Colonic mucosa (tissue), 4 donors: ENCODE measurements around the gene FAM167B. TPM values are rescaled to one million over a fixed set of nuclear protein-coding genes. Genes with fewer than 3 reads are reported as not detected.
"Not testable (repeated sequence)": the region's sequence is repeated elsewhere in the genome, so short reads cannot be mapped to it uniquely, and the experiment has no call there.

Experiments
- DNase-seq: peaks from one replicate; pipeline ENCODE4 v3.0.0-alpha.2; 2020
- H3K27ac ChIP-seq: fragments of 200-600 bp; one replicate; pipeline ENCODE4 v1.8.0; 2021
- H3K27me3 ChIP-seq: fragments of 200-600 bp; one replicate; pipeline ENCODE4 v1.8.0; 2021
- H3K36me3 ChIP-seq: fragments of 200-600 bp; one replicate; pipeline ENCODE4 v1.8.0; 2021
- H3K4me1 ChIP-seq: fragments of 200-600 bp; one replicate; pipeline ENCODE4 v1.8.0; 2021; ENCODE audit warnings: mild to moderate bottlenecking
- H3K4me3 ChIP-seq: fragments of 200-600 bp; one replicate; pipeline ENCODE4 v1.8.0; 2021
- H3K9ac ChIP-seq, 2 donors: one replicate each; pipeline ENCODE4 v1.7.0; 2013; ENCODE audit warnings: control low read depth in 2 of 2, low read depth in 2 of 2, low read length in 2 of 2
- H3K9me3 ChIP-seq: fragments of 200-600 bp; one replicate; pipeline ENCODE4 v1.8.0; 2021
- CTCF ChIP-seq: fragments of 200-600 bp; IDR thresholded peaks from one replicate; pipeline ENCODE4 v1.8.0; 2022; ENCODE audit warnings: antibody characterized with exemption, mild to moderate bottlenecking
- intact Hi-C: fragments of 100-400 bp; cut with DNase I; formaldehyde crosslinking; loops from one replicate; pipeline ENCODE4 v1.14.1; 2022
- total RNA-seq, 2 donors: library from RNA; stranded (reverse); fragmentation: NEBNext Ultra II Directional in 1 of 2; extraction: Animal tissue kit (Norgen Biotek cat#: 25700) in 1 of 2; gene quantifications; one replicate each; pipeline ENCODE4 v1.2.1, GENCODE V29; 2021
- donor health status: healthy.
- donor health status: DM: no; HTN: no; CAD: no.
- donor health status: DM: no; HTN: no; CAD: no.

The FAM167B gene
- total RNA-seq, 2 donors from 2014 or later: 4.2 to 5.5 TPM

GRCh38 chr1:32256473-32257226, 9.6 kb downstream of the FAM167B start:
- TF ChIP-seq CTCF: no peak
- Histone ChIP-seq H3K4me3 (no peak overlapping the region), H3K9me3 (no peaks in the 10 kb centered on the region), H3K4me1 (no peaks in the 10 kb centered on the region), H3K9ac (no peak overlapping the region), H3K27ac (no peak overlapping the region), H3K36me3 (no peaks in the 10 kb centered on the region), H3K27me3 (no peaks in the 10 kb centered on the region)
- DNase-seq: no peak
- intact Hi-C loops: no loop called here

GRCh38 chr1:32257227-32257508, 10.1 kb downstream of the FAM167B start:
- Histone ChIP-seq H3K9ac (no peak overlapping the region), H3K9me3 (no peaks in the 10 kb centered on the region), H3K4me3 (no peak overlapping the region), H3K4me1 (no peaks in the 10 kb centered on the region), H3K27ac (no peak overlapping the region), H3K36me3 (no peaks in the 10 kb centered on the region), H3K27me3 (no peaks in the 10 kb centered on the region)
- TF ChIP-seq CTCF: no peak
- no peak for DNase-seq
- intact Hi-C loops: no loop called here

GRCh38 chr1:32263236-32263593, 16.2 kb downstream of the FAM167B start:
- H3K9ac ChIP-seq, intact Hi-C loops: not testable (repeated sequence)

GRCh38 chr1:32263744-32264143, 16.7 kb downstream of the FAM167B start:
- Histone ChIP-seq H3K27ac (no peak overlapping the region), H3K9ac (no peak overlapping the region), H3K4me3 (no peak overlapping the region)

More at GRCh38 chr1:32263236-32263593, 16.2 kb downstream of the FAM167B start:
- not testable (repeated sequence) for H3K36me3 ChIP-seq, H3K27ac ChIP-seq, H3K4me3 ChIP-seq, DNase-seq, H3K9me3 ChIP-seq, H3K4me1 ChIP-seq, H3K27me3 ChIP-seq

GRCh38 chr1:32265846-32266245, 18.8 kb downstream of the FAM167B start:
- no peak for TF ChIP-seq CTCF
- Histone ChIP-seq H3K4me3 (no peak overlapping the region), H3K36me3 (no peaks in the 10 kb centered on the region), H3K4me1 (no peaks in the 10 kb centered on the region), H3K9ac (no peak overlapping the region), H3K9me3 (no peaks in the 10 kb centered on the region), H3K27ac (no peak overlapping the region), H3K27me3 (no peaks in the 10 kb centered on the region)
- intact Hi-C loops: no loop called here
- DNase-seq: no peak

More at GRCh38 chr1:32263744-32264143, 16.7 kb downstream of the FAM167B start:
- Histone ChIP-seq H3K36me3 (no peaks in the 10 kb centered on the region), H3K27me3 (no peaks in the 10 kb centered on the region), H3K4me1 (no peaks in the 10 kb centered on the region), H3K9me3 (no peaks in the 10 kb centered on the region)
- no peak for DNase-seq
- intact Hi-C loops: no loop called here
- no peak for TF ChIP-seq CTCF

GRCh38 chr1:32266921-32267591, 20.0 kb downstream of the FAM167B start:
- Histone ChIP-seq H3K27ac (no peak overlapping the region), H3K4me1 (no peaks in the 10 kb centered on the region), H3K4me3 (no peak overlapping the region), H3K9me3 (no peaks in the 10 kb centered on the region), H3K9ac (no peak overlapping the region), H3K27me3 (no peaks in the 10 kb centered on the region), H3K36me3 (no peaks in the 10 kb centered on the region)
- intact Hi-C loops: no loop called here
- no peak for DNase-seq
- no peak for TF ChIP-seq CTCF
